NOMO-1 (cell line): ENCODE data around the gene GZMM.
"Not testable (repeated sequence)": the region's sequence is repeated elsewhere in the genome, so short reads cannot be mapped to it uniquely, and the experiment has no call there.

ENCODE experiments used
- DNase-seq, 2 experiments: peaks; one replicate each; lab custom pipeline; 2025; ENCODE audit not compliant: unreplicated experiment in 2 of 2; lab: John Stamatoyannopoulos, UW

GZMM gene

DNA sequence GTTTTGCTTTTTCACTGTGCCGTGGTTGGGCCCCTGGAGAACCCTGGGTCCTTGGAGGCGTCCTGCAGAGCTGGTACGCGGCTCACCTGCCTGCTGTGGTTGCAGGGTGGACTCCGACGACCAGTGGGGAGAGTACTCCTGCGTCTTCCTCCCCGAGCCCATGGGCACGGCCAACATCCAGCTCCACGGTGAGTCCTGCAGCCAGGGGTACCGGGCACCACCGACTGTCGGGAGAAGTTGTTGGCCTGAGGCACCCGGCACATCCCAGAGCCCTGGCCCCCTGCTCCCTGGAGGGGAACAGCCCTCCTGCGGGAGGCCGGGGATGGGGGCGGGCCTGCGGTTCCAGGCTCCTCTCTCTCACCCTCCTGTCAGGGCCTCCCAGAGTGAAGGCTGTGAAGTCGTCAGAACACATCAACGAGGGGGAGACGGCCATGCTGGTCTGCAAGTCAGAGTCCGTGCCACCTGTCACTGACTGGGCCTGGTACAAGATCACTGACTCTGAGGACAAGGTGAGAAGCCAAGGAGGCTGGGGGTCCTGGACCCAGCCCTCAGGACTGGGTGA, 36.5 kb downstream of the GZMM start:
- DNase-seq, result no peak

DNA sequence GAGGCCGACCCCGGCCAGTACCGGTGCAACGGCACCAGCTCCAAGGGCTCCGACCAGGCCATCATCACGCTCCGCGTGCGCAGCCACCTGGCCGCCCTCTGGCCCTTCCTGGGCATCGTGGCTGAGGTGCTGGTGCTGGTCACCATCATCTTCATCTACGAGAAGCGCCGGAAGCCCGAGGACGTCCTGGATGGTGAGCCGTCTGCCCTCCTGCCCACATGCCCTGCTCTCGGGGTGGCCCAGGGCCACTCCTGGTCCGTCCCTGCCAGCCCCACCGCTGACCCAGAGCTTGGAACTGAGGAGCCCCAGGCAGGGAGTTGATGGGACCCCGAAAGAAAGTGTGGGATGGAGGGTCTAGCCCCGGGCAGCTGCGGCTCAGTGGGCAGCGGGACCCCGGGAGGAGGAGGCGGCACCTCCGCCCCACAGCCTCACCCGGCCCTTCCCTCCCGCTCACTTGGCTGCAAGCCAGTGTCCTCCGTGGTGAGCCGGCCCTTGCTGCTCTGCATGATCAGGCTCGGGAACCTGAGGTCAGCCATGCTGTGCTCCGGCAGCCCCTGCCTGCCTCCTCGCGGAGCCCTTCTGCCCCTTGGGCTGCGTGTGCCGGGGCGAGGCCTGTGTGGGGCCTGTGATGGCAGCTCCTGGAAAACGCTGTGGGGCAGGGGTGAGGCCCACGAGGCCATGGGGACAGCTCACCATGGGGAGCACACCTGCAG, 37.7 kb downstream of the GZMM start:
- DNase-seq, result no peak

DNA sequence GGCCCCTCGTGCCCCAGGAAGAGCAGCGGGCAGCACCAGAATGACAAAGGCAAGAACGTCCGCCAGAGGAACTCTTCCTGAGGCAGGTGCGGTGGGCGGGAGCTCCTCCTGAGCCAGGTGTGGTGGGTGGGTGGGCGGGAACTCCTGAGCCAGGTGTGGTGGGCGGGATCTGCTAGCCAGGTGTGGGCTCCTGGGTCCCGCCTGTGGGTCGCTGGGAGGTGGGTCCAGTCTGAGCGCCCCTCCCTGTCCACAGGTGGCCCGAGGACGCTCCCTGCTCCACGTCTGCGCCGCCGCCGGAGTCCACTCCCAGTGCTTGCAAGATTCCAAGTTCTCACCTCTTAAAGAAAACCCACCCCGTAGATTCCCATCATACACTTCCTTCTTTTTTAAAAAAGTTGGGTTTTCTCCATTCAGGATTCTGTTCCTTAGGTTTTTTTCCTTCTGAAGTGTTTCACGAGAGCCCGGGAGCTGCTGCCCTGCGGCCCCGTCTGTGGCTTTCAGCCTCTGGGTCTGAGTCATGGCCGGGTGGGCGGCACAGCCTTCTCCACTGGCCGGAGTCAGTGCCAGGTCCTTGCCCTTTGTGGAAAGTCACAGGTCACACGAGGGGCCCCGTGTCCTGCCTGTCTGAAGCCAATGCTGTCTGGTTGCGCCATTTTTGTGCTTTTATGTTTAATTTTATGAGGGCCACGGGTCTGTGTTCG, 38.8 kb downstream of the GZMM start:
- DNase-seq, result no peak

DNA sequence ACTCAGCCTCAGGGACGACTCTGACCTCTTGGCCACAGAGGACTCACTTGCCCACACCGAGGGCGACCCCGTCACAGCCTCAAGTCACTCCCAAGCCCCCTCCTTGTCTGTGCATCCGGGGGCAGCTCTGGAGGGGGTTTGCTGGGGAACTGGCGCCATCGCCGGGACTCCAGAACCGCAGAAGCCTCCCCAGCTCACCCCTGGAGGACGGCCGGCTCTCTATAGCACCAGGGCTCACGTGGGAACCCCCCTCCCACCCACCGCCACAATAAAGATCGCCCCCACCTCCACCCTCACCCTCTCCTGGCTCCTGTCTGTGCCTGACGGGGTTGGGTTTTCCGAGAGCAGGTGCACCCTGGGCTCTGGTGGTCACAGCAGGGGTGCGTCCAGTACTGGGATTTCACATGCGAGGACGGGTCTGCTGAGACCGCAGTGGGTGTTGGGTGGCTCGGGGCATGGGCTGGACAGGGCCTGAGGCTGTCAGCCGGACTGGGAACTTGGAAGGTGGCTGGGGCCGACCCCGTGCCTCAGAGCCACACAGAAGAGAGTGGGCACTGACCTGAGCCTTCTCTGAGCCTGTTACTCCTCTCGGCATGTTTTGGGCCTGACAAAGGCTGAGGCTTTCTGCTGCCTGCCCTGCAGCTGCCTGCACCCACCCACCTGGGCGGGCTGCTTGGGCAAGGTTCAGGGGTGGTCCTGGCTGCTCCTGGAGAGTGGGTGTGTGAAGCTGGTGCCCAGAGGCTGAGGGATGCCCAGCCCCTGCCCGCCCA, 39.5 kb downstream of the GZMM start:
- no peak for DNase-seq

DNA sequence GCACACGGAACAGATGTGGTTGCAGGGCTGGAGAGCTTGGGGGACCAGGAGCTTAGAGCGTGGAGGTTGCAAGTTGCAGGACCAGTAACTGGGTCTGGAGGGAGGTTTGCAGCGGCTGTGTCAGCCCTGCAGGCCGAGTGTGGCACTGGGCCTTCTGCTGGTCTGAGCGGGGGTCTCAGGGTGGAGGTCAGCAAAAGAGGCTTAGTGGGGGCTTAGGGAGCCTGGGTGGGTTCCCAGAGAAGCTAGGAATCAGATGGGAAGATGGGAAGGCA, 40.1 kb downstream of the GZMM start:
- DNase-seq, result no peak

DNA sequence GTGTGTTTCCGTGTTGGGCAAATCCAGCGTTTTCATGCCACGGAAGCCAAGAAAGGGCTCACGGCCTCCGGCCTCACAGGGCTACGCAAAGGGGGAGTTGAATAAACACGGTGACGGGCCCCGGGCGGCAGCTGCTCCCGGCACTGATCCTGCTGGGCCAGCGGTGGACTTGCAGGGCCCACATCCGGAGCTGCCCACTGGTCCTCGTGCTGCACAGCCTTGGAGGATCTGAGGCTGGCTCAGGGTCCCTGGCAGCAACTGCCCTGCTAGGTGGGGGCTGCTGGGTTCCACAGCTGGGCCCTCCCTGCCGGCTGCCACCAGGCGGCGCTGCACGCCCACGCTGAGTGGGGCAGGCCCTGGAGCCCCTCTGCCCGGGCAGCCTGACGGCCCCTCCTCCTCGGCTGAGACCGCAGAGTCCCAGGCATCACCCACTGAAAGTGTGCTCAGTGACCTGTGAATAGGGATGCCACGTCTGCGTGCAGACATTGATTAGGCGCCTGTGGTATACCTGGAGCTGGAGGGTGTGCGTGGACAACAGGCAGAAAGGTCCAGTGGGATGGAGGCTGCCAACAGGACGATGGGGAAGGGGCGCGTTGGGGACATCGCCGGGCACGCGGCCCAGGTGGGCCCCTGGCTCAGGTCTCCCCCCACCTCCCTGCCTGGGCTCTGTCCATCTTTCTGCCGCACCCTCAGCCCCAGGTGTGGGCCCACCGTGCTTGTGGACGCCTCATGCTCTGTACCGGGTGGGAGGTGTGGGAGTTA, 40.6 kb downstream of the GZMM start:
- no peak for DNase-seq

DNA sequence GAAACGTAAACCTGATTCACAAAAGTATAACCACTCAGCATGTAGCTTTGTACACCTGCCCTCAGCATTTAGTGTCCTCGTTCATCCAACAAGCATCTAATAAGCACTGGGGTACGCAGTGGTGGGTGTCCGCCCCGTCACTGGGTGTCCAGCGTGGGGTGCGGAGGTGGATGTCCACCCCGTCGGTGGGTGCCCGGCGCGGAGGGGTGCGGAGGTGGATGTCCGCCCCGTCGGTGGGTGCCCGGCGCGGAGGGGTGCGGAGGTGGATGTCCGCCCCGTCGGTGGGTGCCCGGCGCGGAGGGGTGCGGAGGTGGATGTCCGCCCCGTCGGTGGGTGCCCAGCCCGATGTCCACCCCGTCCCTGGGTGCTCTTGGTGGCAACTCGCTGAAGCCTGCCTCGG, 41.3 kb downstream of the GZMM start:
- not testable (repeated sequence) for DNase-seq

DNA sequence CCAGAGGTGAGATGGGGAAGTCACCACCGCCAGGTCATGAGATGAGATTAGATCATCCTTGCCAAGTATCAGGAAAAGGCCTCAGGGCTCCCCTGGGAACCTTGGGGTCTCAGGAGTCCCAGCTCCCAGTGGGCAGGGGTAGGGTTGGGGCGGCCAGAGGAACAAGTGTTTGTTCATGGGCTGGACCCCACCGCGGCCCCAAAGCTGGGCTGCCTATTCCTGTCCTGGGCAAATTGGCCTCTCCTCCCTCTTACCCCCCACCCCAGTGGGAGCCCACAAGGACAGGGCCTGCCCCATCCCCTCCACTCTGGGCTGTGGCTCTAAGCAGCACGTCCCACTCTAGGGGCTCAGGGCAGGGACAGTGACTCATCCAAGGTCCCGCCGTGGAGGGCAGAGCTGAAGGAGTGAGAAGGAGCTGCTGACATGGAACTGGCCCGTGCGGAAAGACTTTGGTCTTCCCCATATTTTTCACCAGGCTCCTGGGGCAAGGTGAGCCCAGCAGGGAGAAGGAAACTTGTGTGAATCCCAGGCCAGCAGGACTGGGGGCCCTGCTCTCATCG, 41.8 kb downstream of the GZMM start:
- DNase-seq, result no peak

DNA sequence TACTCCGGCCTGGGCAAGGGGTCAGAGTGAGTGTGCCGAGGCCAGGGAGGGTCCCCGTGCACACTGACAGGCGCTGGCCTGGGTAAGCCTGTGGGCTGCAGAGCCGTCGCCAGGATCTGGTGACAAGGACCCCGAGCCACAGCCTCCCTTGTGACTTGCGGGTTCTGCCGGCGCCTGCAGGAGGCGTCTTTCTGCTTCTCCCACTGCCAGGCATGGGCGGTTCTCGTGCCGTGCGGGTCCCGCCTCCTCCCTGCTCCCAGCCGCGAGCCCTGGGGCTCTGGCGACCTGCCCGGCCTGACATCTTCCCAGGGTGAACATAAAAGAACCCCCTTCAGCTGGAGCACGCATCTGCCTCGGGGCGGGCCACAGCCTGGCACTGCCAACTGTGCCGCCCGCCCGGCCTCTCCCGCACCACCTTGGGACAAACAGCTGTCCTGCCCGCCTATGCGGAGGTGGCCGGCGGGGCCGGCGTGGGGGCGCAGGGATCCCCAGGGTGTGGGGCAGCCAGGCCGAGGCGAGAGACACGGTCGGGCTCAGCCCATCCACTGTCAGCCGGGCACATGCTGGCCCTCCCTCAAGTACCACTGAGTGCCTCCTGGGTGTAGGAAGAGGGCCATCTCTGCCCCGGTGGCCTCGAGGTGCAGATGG, 44.4 kb downstream of the GZMM start:
- peak; percentile 44 to 55 for DNase-seq

DNA sequence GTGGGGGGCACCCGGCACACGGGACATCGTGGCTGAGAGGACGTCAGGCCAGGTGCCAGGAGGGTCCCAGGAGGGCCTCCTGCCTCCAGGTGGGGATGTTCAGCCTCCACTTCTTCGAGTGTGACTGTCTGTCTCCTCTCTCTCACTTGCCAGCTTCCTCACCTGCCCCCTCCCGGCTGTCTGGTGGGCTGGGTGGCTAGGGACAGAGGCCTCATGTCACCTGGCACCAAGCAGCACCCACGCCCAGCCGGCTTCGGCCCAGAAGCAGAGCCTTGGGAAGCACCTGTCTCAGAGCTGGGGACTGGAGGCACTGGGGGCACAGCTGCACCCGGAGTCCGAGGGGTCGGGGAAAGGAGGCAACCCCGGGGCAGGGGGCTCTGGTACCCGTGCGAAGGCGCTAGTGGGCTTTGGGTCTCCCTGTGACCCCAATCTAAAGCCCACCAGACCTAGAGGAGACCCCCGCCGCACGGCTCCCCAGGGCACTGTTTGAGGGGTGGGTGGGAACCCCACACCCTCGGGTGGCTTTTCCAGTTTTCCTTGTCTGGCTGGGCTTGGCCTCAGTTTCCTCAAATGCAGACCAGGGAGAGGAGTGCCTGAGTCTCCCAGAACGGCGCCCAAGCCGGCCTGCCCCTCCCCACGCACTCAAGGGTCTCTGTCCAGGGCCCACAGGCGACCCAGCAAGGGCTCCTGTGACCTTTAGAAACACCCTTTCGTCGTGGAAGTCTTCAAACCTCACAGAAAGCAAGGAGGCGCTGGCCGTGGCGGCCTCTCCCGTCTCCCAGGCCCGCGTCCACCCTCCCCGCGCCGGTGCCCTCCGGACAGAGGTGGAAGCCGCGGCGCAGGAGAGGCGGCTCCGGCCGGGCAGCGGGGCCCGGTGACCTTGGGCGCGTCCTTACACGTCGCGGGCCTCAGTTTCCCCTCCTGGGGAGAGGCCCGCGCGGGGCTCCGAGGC, 45.2 kb downstream of the GZMM start:
- DNase-seq, result no peak

DNA sequence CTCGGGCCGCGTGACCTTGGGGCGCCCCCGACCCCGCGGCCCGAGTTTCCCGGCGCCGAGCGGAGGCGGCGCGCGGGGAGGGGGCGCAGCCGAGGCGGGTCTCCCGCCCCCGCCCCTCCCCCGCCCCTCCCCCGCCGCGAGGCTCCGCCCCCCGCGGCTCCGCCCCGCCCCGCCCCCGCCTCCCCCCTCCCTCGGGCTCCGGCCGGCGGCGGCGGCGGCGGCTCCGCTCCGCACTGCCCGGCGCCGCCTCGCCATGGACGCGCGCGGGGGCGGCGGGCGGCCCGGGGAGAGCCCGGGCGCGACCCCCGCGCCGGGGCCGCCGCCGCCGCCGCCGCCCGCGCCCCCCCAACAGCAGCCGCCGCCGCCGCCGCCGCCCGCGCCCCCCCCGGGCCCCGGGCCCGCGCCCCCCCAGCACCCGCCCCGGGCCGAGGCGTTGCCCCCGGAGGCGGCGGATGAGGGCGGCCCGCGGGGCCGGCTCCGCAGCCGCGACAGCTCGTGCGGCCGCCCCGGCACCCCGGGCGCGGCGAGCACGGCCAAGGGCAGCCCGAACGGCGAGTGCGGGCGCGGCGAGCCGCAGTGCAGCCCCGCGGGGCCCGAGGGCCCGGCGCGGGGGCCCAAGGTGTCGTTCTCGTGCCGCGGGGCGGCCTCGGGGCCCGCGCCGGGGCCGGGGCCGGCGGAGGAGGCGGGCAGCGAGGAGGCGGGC, 46.0 kb downstream of the GZMM start, which contains the start of gene HCN2:
HCN2 (plus strand) TSS at position 189 of the 703 bp plus-strand sequence; CDS start at position 254, 65 bp downstream.
- no peak for DNase-seq

DNA sequence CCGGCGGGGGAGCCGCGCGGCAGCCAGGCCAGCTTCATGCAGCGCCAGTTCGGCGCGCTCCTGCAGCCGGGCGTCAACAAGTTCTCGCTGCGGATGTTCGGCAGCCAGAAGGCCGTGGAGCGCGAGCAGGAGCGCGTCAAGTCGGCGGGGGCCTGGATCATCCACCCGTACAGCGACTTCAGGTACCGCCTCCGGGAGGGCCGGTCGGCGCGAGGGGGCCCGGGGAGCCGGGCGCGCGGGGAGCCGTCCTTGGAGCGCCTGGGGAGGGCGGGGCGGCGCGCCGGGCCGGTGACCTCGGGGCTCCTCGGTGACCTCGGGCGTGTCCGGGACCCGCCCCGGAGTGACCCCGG, 46.5 kb downstream of the GZMM start:
- DNase-seq, result no peak

DNA sequence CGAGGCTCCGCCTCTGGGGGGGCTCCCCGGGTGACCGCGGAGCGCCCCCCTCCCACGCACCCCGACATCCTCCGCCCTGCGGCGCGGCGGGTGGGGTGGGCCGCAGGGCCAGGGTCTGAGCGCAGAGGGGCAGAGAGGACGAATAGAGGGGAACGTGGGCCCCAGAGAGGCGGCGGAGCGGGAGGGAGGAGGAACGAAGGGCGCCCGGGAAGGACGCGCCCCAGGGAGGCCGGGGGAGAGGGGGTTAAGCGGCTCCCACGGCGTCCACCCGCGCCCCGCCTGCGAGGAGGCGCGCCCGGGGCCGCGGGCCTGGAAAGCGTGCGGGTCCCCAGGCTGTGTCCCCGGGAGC, 46.9 kb downstream of the GZMM start:
- no peak for DNase-seq

DNA sequence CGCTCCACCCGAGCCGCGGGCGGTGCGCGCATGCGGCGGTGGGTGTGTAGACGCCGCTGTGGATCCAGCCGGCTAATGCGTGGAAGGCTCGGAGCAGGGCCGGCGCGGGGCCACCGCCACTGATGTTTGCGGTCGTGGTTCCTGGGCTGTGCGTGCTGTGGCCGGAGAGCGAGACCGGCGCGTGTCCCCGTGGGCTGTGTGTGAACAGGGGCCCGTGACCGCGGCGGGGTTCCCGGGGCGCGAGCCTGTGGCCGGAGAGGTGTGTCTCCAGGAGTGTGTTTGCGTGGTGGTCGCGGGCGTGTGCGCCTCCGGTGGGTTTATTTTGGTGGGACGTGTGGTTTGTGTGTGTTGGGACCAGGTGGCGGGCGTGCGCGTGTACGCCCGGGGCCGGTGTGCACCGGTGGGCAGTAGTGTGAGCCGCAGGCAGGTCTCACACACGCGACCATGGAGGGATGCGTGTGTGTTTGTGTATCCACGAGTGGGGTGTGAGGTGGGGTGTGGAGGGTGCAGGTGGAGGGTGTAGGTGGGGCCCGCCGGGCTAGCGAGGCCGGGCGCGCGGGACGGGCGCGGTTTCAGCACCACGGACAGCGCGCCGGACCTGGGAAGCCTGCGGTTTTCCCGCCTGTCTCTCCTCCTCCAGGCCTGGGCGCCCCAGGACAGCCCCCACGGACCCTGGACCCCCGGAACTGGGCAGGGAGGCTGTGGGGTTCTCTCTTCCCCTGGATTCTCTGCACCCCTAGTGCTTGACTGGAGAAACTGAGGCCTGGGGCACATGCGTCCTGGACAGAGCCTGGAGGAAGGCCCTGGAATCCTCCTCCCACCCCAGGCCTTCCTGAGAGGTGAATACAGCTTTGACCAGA, 47.5 kb downstream of the GZMM start:
- no peak for DNase-seq

DNA sequence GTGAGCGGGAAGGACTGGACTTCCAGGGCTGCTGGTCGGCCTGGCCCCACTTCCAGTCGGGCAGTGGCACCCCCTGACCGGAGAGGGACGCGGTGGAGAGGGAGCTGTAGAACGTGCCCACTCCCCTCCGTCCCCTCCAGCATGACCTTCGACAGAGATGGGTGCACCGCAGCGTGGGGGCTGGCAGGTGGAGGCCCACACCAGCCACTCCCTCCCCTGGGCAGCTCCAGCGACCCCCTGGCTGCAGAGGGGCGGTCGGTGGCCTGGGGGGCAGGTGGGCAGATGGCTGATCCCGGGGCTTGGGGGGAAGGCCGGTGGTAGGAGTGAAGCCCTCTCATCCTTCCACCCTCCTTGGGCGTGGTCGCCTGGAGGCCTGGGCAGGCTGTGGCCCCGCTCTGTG, 48.2 kb downstream of the GZMM start:
- no peak for DNase-seq

DNA sequence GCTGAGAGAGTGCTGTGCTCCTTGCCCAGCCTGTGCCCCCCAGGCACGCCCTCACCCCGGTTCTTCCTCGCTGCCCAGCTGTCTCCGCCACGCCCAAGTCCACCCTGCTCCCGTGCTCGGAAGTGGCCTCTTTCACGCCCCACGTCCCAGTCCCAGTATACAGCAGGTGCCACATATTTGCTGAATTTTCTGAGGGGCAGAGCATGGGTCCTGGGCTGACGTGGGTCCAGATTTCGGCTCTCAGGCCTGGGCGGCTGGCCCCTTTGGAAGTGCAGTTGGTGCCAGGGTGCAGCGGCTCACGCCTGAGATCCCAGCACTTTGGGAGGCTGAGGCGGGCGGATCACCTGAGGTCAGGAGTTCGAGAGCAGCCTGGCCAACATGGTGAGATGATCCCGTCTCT, 49.2 kb downstream of the GZMM start:
- DNase-seq, result no peak

DNA sequence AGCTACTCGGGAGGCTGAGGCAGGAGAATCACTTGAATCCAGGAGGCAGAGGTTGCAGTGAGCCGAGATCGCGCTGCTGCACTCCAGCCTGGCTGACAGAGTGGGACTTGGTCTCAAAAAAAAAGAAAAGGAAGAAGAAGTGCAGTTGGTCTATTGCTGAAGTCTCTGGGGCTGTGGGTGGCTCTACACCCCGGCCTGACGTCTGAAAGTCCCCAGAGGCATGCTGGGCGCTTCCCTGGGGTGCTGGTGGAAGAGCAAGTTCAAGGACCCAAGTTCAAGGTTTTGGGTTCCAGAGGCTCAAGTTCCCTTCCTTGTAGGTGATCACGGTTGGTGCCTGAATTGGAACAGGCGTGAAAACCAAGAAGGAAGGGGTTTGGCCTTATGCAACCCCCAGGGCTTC, 49.7 kb downstream of the GZMM start:
- DNase-seq, result no peak
